ENCODE results near the gene HSPG2. TPM values are rescaled to one million over a fixed set of nuclear protein-coding genes. Genes with fewer than 3 reads are reported as not detected.

The HSPG2 gene
- total and polyA plus RNA-seq, 2 experiments from 2014 or later = 72.4 to 81.2 TPM

GRCh38 chr1:21903638-21904453 lies 33.3 kb downstream of the HSPG2 start:
- Histone ChIP-seq H3K27me3 (no peaks in the 10 kb centered on the region), H3K27ac (no peak overlapping the region), H4K20me1 (ENCODE audit: insufficient read depth, poor library complexity, severe bottlenecking) (no peaks in the 10 kb centered on the region), H3K79me2 (peaks cover 75% of the 10 kb centered on the region), H3K4me3 (no peak overlapping the region), H3K4me2 (no peak overlapping the region), H3K9me2 (replicated peaks; ENCODE audit: insufficient read depth) (no peaks in the 10 kb centered on the region), H3K36me3 (replicated peaks; ENCODE audit: insufficient read depth, low read depth) (no peaks in the 10 kb centered on the region), H3K9me3 (ENCODE audit: low read depth) (no peaks in the 10 kb centered on the region), H2AFZ (no peak overlapping the region), H3K4me1 (ENCODE audit: insufficient read depth) (peaks cover 11% of the 10 kb centered on the region)
- WGBS (ENCODE audit: low lambda C conversion rate, missing lambda C conversion rate) = 97% methylated on average over 26 of the region's 26 CpGs
- DNase-seq (ENCODE audit: low spot score) = no peak
- TF ChIP-seq EZH2 (IDR thresholded peaks at IDR 0.05; ENCODE audit: borderline replicate concordance) = no peak
- no peak for TF ChIP-seq EZH2phosphoT487 (IDR thresholded peaks at IDR 0.05; ENCODE audit: low read depth, severe bottlenecking, unreplicated experiment)
- no peak for TF ChIP-seq CTCF (IDR thresholded peaks at IDR 0.05; ENCODE audit: poor library complexity)

GRCh38 chr1:21902026-21903012 lies 34.8 kb downstream of the HSPG2 start:
- Histone ChIP-seq H3K79me2 (peaks cover 71% of the 10 kb centered on the region), H3K4me1 (ENCODE audit: insufficient read depth) (peaks cover 16% of the 10 kb centered on the region), H3K9me3 (ENCODE audit: low read depth) (no peaks in the 10 kb centered on the region), H3K9me2 (replicated peaks; ENCODE audit: insufficient read depth) (no peaks in the 10 kb centered on the region), H3K4me3 (no peak overlapping the region), H3K4me2 (no peak overlapping the region), H3K27ac (no peak overlapping the region), H3K36me3 (replicated peaks; ENCODE audit: insufficient read depth, low read depth) (no peaks in the 10 kb centered on the region), H4K20me1 (ENCODE audit: insufficient read depth, poor library complexity, severe bottlenecking) (no peaks in the 10 kb centered on the region), H2AFZ (no peak overlapping the region), H3K27me3 (no peaks in the 10 kb centered on the region)
- TF ChIP-seq CTCF (IDR thresholded peaks at IDR 0.05; ENCODE audit: poor library complexity) (no peak), EZH2phosphoT487 (IDR thresholded peaks at IDR 0.05; ENCODE audit: low read depth, severe bottlenecking, unreplicated experiment) (no peak), EZH2 (IDR thresholded peaks at IDR 0.05; ENCODE audit: borderline replicate concordance) (no peak)
- DNase-seq (ENCODE audit: low spot score) = no peak
- WGBS (ENCODE audit: low lambda C conversion rate, missing lambda C conversion rate) = 66% methylated on average over 20 of the region's 20 CpGs

GRCh38 chr1:21901473-21901847 lies 35.6 kb downstream of the HSPG2 start:
- 69% methylated on average over 5 of the region's 5 CpGs for WGBS (ENCODE audit: low lambda C conversion rate, missing lambda C conversion rate)
- H3K27ac ChIP-seq = no peak overlapping the region
- no peaks in the 10 kb centered on the region for H3K9me2 ChIP-seq (replicated peaks; ENCODE audit: insufficient read depth)
- no peak overlapping the region for H2AFZ ChIP-seq
- H3K4me1 ChIP-seq (ENCODE audit: insufficient read depth) = peaks cover 24% of the 10 kb centered on the region
- no peaks in the 10 kb centered on the region for H4K20me1 ChIP-seq (ENCODE audit: insufficient read depth, poor library complexity, severe bottlenecking)
- TF ChIP-seq EZH2phosphoT487 (IDR thresholded peaks at IDR 0.05; ENCODE audit: low read depth, severe bottlenecking, unreplicated experiment) (no peak), EZH2 (IDR thresholded peaks at IDR 0.05; ENCODE audit: borderline replicate concordance) (no peak), CTCF (IDR thresholded peaks at IDR 0.05; ENCODE audit: poor library complexity) (no peak)
- peaks cover 64% of the 10 kb centered on the region for H3K79me2 ChIP-seq
- H3K4me2 ChIP-seq = no peak overlapping the region
- H3K27me3 ChIP-seq = no peaks in the 10 kb centered on the region
- H3K4me3 ChIP-seq = no peak overlapping the region
- no peaks in the 10 kb centered on the region for H3K36me3 ChIP-seq (replicated peaks; ENCODE audit: insufficient read depth, low read depth)
- no peak for DNase-seq (ENCODE audit: low spot score)
- H3K9me3 ChIP-seq (ENCODE audit: low read depth) = no peaks in the 10 kb centered on the region
